GM12878 (cell line): ENCODE measurements around the gene LARP4B. TPM values are rescaled to one million over a fixed set of nuclear protein-coding genes. Genes with fewer than 3 reads are reported as not detected.

Source experiments
- ATAC-seq: fragments of 200-7000 bp; cut with Tn5 transposase; 3 replicates; pipeline ENCODE4 v1.9.1; 2020; ENCODE audit warnings: mild to moderate bottlenecking, moderate library complexity
- BruUV-seq: library from RNA; stranded (reverse); fragments of 400-500 nt; replicated peaks from 2 replicates; lab custom pipeline; 2021; lab: Mats Ljungman, UMichigan
- CTCF ChIA-PET: fragments of 300-600 bp; sonication (Branson Sonifier 250); formaldehyde crosslinking; extraction: SDS; loops from one replicate; lab custom pipeline; 2021; ENCODE audit warnings: inconsistent platforms; lab: Yijun Ruan, JAX
- POLR2A ChIA-PET: fragments of 350-600 bp; formaldehyde crosslinking; extraction: SDS; loops from one replicate; lab custom pipeline; 2021; ENCODE audit warnings: inconsistent platforms; lab: Charles Lee
- RAD21 ChIA-PET: fragments of 300-600 bp; sonication (Branson Sonifier 250); formaldehyde crosslinking; loops from one replicate; lab custom pipeline; 2023; ENCODE audit warnings: antibody characterized with exemption; ENCODE audit not compliant: unreplicated experiment; lab: Charles Lee
- SMC1A ChIA-PET: fragments of 300-600 bp; sonication (Branson Sonifier 250); formaldehyde crosslinking; loops from one replicate; lab custom pipeline; 2023; ENCODE audit not compliant: unreplicated experiment, uncharacterized antibody; lab: Charles Lee
- DNase-seq: peaks from one replicate; pipeline ENCODE4 v3.0.0-alpha.2; 2011; ENCODE audit warnings: low read depth, low spot score
- FAIRE-seq: peaks from 3 replicates; lab custom pipeline; 2011; peaks lifted over from hg19 to GRCh38; lab: Jason Lieb, UNC
- H2AFZ ChIP-seq: 2 replicates; pipeline ENCODE4 v1.6.0; 2011; ENCODE audit warnings: low read depth, low read length, control low read depth; ENCODE audit not compliant: control insufficient read depth
- H3K27ac ChIP-seq: 2 replicates; pipeline ENCODE4 v1.5.1; 2011; ENCODE audit warnings: control low read depth; ENCODE audit not compliant: control insufficient read depth, insufficient read depth
- H3K27me3 ChIP-seq, 2 experiments: replicated peaks in 1 of 2; 2 replicates each; pipeline versions ENCODE4 v1.6.0 to v1.6.1; 2011; ENCODE audit warnings: low read length in 1 of 2; ENCODE audit not compliant: control insufficient read depth in 2 of 2, insufficient read depth in 2 of 2
- H3K36me3 ChIP-seq, 2 experiments: 2 replicates each; pipeline ENCODE4 v1.5.1; 2011; ENCODE audit warnings: low read length in 1 of 2; ENCODE audit not compliant: control insufficient read depth in 2 of 2, insufficient read depth in 2 of 2
- H3K4me1 ChIP-seq: 2 replicates; pipeline ENCODE4 v1.6.1; 2011; ENCODE audit warnings: mild to moderate bottlenecking, low read length, moderate library complexity, mixed read lengths; ENCODE audit not compliant: control insufficient read depth, insufficient read depth
- H3K4me2 ChIP-seq: 2 replicates; pipeline ENCODE4 v1.6.0; 2011; ENCODE audit warnings: control low read depth; ENCODE audit not compliant: control insufficient read depth, insufficient read depth
- H3K4me3 ChIP-seq: fragments of 200-600 bp; sonication (generic); 2 replicates; pipeline ENCODE4 v1.5.1; 2016
- H3K79me2 ChIP-seq: 2 replicates; pipeline ENCODE4 v1.6.0; 2011; ENCODE audit warnings: low read length; ENCODE audit not compliant: control insufficient read depth, insufficient read depth
- H3K9ac ChIP-seq: 2 replicates; pipeline ENCODE4 v1.8.0; 2011; ENCODE audit warnings: low read length, control low read depth, mixed read lengths; ENCODE audit not compliant: control insufficient read depth, insufficient read depth
- H3K9me3 ChIP-seq: replicated peaks from 3 replicates; pipeline ENCODE4 v1.5.1; 2011; ENCODE audit warnings: mild to moderate bottlenecking, low read length; ENCODE audit not compliant: control insufficient read depth, insufficient read depth
- H4K20me1 ChIP-seq: 2 replicates; pipeline ENCODE4 v1.6.0; 2011; ENCODE audit not compliant: control insufficient read depth, insufficient read depth
- BHLHE40 ChIP-seq, 2 experiments: fragments of 450-650 bp in 1 of 2; IDR thresholded peaks; 2 replicates each; pipeline ENCODE4 v1.6.1; 2011 to 2017; ENCODE audit warnings: low read depth in 2 of 2, borderline replicate concordance in 1 of 2, improper control_type of control experiment in 1 of 2, low read length in 1 of 2, mild to moderate bottlenecking in 1 of 2
- CHD2 ChIP-seq: IDR thresholded peaks from 2 replicates; pipeline ENCODE4 v1.6.1; 2011; ENCODE audit warnings: low read depth, low read length, improper control_type of control experiment, borderline replicate concordance
- EGR1 ChIP-seq, 2 experiments: IDR thresholded peaks; 1 replicate in 1 of 2; 2 replicates in 1 of 2; pipeline ENCODE4 v1.6.1; 2011 to 2012; ENCODE audit warnings: low read depth in 2 of 2, low read length in 2 of 2, borderline replicate concordance in 1 of 2, mild to moderate bottlenecking in 1 of 2, moderate library complexity in 1 of 2
- ETV6 ChIP-seq, 2 experiments: fragments of 450-650 bp in 1 of 2; IDR thresholded peaks in 1 of 2; conservative IDR thresholded peaks in 1 of 2; 2 replicates each; pipeline ENCODE4 v1.6.1; 2014; ENCODE audit warnings: antibody characterized with exemption in 1 of 2, borderline replicate concordance in 1 of 2, low read depth in 1 of 2, mild to moderate bottlenecking in 1 of 2, moderate library complexity in 1 of 2
- JUNB ChIP-seq: IDR thresholded peaks from 2 replicates; pipeline ENCODE4 v1.6.1; 2016; ENCODE audit warnings: antibody characterized with exemption, mild to moderate bottlenecking
- MTA2 ChIP-seq: fragments of 450-650 bp; IDR thresholded peaks from 2 replicates; pipeline ENCODE4 v1.6.1; 2016; ENCODE audit warnings: low read depth, mild to moderate bottlenecking, moderate library complexity
- POLR2AphosphoS2 ChIP-seq: IDR thresholded peaks from 2 replicates; pipeline ENCODE4 v1.6.1; 2011; ENCODE audit warnings: low read depth, mild to moderate bottlenecking, low read length, improper control_type of control experiment, moderate library complexity
- SMARCA5 ChIP-seq: fragments of 450-650 bp; IDR thresholded peaks from 2 replicates; pipeline ENCODE4 v1.6.1; 2017; ENCODE audit warnings: mild to moderate bottlenecking
- SMC3 ChIP-seq: IDR thresholded peaks from 2 replicates; pipeline ENCODE4 v1.6.1; 2011; ENCODE audit warnings: low read length, improper control_type of control experiment, borderline replicate concordance
- ZNF24 ChIP-seq: fragments of 450-650 bp; IDR thresholded peaks from 2 replicates; pipeline ENCODE4 v1.6.1; 2017; ENCODE audit warnings: antibody characterized with exemption, mild to moderate bottlenecking
- ZNF622 ChIP-seq: fragments of 450-650 bp; IDR thresholded peaks from 2 replicates; pipeline ENCODE4 v1.6.1; 2017; ENCODE audit warnings: mild to moderate bottlenecking, inconsistent platforms
- WGBS: methylation state at CpG from one replicate; pipeline ENCODE4 v1.1.6; 2016; ENCODE audit warnings: low lambda C conversion rate; ENCODE audit not compliant: insufficient replicate concordance, insufficient coverage; ENCODE audit errors: missing lambda C conversion rate; 5-methylcytosine and 5-hydroxymethylcytosine counted together
- in situ Hi-C: fragments of 300-500 bp; cut with MboI; formaldehyde crosslinking; loops from 9 replicates; pipeline ENCODE4 v1.14.3; 2018; ENCODE audit warnings: mixed read lengths
- intact Hi-C: fragments of 100-400 bp; cut with micrococcal nuclease; formaldehyde crosslinking; loops from one replicate; pipeline ENCODE4 v1.14.2; 2022; ENCODE audit not compliant: unreplicated experiment
- polyA plus RNA-seq, 11 experiments: library from polyadenylated mRNA; depleted of rRNA in 4 of 11; unstranded in 6 of 11; stranded (reverse) in 5 of 11; fragments of >200 nt; fragmentation: Nextera tagmentation in 4 of 11; fragmentation: Illumina TruSeq in 1 of 11; extraction: Ambion mirVana in 4 of 11; extraction: Trizol in 1 of 11; gene quantifications; 1 replicate in 1 of 11; 2 replicates in 10 of 11; pipeline versions ENCODE4 v1.2.1 to v1.2.3, GENCODE V29; 2011 to 2016; ENCODE audit warnings: inconsistent platforms in 2 of 11, missing spikeins in 2 of 11, low read depth in 1 of 11
- total RNA-seq, 4 experiments: library from RNA; depleted of rRNA in 3 of 4; stranded (reverse); fragments of >200 nt in 3 of 4; fragmentation: Illumina TruSeq in 1 of 4; extraction: Trizol in 1 of 4; gene quantifications; 2 replicates each; pipeline versions ENCODE4 v1.2.1 to v1.2.3, GENCODE V29; 2013 to 2021

LARP4B gene
- total and polyA plus RNA-seq, 10 of the 15 experiments (the other 5 are each of a cell fraction or from before 2014, with no cell fraction given) = 10.5 to 119 (median 39.4) TPM

DNA sequence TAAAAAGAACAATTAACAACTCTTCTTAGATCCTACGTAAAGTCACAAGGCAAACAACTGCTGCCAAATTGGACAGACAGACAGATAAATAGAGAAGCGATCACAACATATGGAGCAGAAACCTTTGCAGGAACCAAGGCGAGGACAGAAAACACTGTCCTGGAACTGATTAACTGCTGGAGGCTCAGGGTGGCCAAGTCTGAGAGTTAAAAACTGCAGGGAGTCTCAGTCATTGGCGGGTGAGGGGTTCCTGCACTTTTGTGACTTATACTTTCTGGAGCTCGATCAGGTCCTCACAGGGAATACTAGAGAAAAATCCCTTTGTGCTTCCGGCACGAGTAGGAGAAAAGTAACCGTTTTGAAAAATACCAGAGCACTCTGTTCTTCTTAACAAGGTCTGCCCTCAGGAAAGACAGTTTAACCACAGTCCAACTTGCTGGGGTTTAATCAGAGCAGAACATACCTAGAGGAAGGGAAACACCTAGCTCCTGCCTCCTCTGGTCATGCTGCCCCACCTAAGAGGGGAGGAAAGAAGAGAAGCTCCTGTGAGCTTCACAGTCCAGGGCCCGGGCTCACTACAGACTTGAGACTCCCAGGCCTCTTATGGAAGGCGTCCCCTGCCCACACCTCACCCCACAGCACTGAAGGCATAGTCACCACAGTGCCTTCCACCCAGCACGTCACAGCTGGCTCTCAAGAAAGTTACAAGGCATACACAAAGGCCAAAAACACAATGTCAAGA lies 74.9 kb downstream of the LARP4B start:
- FAIRE-seq (no peak), DNase-seq (no peak), ATAC-seq (no peak)
- Histone ChIP-seq H3K27me3 (no peaks in the 10 kb centered on the region), H3K9me3 (no peaks in the 10 kb centered on the region), H3K4me2 (no peak overlapping the region), H4K20me1 (no peaks in the 10 kb centered on the region; the same call in 1 of the 2 replicates), H2AFZ (no peak overlapping the region), H3K4me1 (peaks cover 7% of the 10 kb centered on the region), H3K79me2 (no peaks in the 10 kb centered on the region), H3K9ac (no peak overlapping the region), H3K4me3 (no peak overlapping the region), H3K36me3 (peaks cover 6 to 31% of the 10 kb centered on the region in 2 experiments), H3K27ac (no peak overlapping the region)
- ChIA-PET SMC1A (no interaction called here), POLR2A (interaction anchor here (0.5 to 0.6 kb wide), 2 partner anchors 36 to 220 kb away, joined by 4 to 6 read pairs; no protein-coding TSS in a partner anchor), CTCF (no interaction called here), RAD21 (no interaction called here)
- no peak for TF ChIP-seq ZNF622
- in situ Hi-C loops (no loop called here), intact Hi-C loops (no loop called here)
- BruUV-seq = no TSS peak
- 80% methylated on average over 11 of the region's 11 CpGs for WGBS

DNA sequence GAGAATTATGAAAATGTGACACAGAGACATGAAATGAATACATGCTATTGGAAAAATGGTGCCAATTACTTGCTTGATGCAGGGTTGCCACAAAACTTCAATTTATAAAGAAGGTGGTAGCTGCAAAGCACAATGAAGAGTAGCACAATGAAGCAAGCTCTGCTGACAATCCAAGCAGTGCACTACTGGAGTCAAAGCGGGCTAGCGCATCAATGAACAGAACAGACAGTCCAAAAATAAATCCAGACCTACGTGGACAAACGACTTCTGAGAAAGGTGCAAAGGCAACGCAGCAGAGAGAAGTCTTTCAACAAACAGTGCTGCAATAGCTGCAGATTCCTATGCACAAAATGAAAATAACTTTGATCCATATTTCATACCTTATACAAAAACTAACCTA lies 75.8 kb downstream of the LARP4B start:
- Histone ChIP-seq H3K4me3 (no peak overlapping the region), H3K36me3 (peaks cover 5 to 30% of the 10 kb centered on the region in 2 experiments), H3K4me1 (peaks cover 12% of the 10 kb centered on the region), H3K9me3 (no peaks in the 10 kb centered on the region), H3K4me2 (no peak overlapping the region), H3K27me3 (no peaks in the 10 kb centered on the region), H2AFZ (no peak overlapping the region), H3K27ac (no peak overlapping the region), H3K9ac (no peak overlapping the region), H4K20me1 (no peaks in the 10 kb centered on the region; the same call in 1 of the 2 replicates), H3K79me2 (peaks cover 5% of the 10 kb centered on the region)
- ChIA-PET CTCF (no interaction called here), SMC1A (no interaction called here), RAD21 (no interaction called here), POLR2A (no interaction called here)
- intact Hi-C loops (no loop called here), in situ Hi-C loops (no loop called here)
- TF ChIP-seq SMARCA5 (no peak), SMC3 (no peak), EGR1 (IDR thresholded peaks at IDR 0.05; ENCODE audit: borderline replicate concordance in 1 of 2, low read depth in 2 of 2, low read length in 2 of 2) (no peak), CHD2 (no peak), ETV6 (conservative IDR thresholded peaks at IDR 0.05 in 1 of 2, IDR thresholded peaks at IDR 0.05 in 1 of 2; ENCODE audit: borderline replicate concordance in 1 of 2, low read depth in 1 of 2) (no peak), JUNB (no peak), BHLHE40 (IDR thresholded peaks at IDR 0.05; ENCODE audit: borderline replicate concordance in 1 of 2, low read depth in 2 of 2, low read length in 1 of 2) (no peak), ZNF24 (no peak), MTA2 (no peak), POLR2AphosphoS2 (no peak)
- DNase-seq = no peak
- no TSS peak for BruUV-seq
- no peak for FAIRE-seq
- ATAC-seq = no peak
- 98% methylated on average over 5 of the region's 5 CpGs for WGBS
